ENCODE data around the gene TNFAIP3.

The TNFAIP3 gene

GRCh38 chr6:137927777-137928218 lies 60.7 kb downstream of the TNFAIP3 start:
- peak; percentile 16 for DNase-seq

- DNase-seq, result no peak
Observed at GRCh38 chr6:137928286-137928685, 61.2 kb downstream of the TNFAIP3 start.

- DNase-seq, result no peak
Observed at GRCh38 chr6:137931849-137932465, 64.9 kb downstream of the TNFAIP3 start.

All from fibroblast of skin of right quadriceps (primary cell).